NCI-H2171 (cell line): ENCODE results near the gene RMDN3.

Source experiments
- DNase-seq: peaks from one replicate; lab custom pipeline; 2025; lab: John Stamatoyannopoulos, UW

The RMDN3 gene

DNA sequence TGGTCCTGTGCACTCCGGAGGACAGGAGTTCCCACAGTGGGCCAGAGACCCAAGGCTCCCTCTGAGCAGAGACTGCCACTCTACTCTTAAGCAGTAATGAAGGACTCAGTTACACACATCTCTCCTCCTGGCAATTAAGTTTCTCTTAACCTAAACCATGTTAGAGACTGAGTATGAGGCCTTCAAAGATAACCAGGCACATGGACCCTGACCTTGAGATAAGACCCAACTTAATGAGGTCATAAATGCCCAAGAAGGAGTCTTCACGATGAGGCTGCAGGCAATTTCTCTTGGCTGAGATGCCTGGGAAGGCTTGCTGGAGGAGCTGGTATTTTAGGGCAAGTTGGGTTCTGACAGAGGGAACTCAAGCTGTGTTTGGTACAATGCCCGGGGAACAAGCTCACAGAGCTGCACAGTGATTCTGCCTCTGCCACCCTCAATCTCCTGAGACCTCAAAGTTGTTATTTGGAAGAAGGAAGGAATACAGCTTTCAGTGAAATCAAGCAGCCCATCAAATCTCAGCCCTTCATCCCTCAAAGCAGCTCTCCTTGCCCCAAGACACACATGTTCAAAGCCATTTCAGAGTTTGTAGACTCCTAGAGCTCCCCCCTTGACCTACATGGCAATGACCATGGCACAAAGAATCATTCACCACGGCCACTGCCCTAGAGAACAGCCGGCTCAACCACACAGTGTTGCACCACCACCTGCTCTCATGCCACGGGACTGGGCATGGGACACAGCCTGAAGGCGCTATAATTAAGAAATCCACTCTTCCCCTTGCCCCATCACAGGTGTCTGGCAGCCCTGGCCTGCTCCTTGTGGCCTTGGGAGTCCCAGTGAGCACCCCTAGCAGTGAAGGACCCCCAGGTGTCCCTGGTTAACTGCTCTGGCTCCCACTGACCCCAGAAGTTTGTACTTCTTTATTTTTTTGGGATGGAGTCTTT, 7.1 kb downstream of the RMDN3 start:
- no peak for DNase-seq

GRCh38 chr15:40746916-40747418, 8.1 kb downstream of the RMDN3 start:
- peak; percentile 49 for DNase-seq

GRCh38 chr15:40744815-40745152, 10.3 kb downstream of the RMDN3 start:
- peak; percentile 90 for DNase-seq

DNA sequence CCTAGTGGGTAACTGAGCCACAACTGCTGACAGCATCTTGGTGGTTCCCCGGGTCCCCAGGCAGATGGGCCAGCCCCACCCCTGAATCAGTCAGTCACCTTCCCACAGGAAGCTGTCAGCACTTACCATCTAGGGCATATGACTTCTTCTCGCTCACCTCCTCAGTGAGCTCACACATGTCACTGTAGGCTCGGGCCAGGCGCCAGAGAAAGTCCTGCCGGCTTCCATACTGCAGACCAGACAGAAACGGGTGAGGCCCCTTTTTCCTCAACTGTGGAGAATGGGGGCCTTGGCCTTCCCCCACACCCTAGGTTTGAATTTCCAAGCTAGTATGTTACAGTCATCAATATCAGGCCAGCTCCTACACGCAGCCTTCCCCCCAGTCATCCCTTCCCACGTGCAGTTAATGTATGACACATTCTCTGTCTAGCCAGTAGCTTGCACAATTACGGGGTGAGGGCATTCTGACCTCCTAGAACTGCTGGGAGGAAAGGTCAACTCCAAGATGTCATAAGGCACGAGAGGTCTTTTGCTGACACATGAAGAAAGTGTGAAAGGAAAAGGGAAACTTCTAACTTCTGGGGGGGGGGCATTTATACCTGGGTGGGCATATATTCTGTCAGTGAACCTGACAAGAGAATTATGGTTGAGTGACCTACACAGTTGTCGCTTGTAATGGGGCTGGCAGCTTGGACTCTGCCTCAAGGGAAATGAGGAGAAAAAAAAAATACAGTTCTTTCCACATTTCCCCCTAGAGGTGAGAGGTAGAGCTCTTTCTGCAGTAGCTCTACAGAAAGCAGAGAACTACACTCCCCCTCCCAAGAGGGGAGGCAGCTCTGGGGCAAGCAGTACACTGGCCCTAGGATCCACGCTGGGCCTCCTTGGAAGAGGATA, 10.9 kb downstream of the RMDN3 start:
- DNase-seq = peak; percentile 35

- DNase-seq = no peak
Observed at GRCh38 chr15:40743485-40743901, 11.6 kb downstream of the RMDN3 start.

- no peak for DNase-seq
Observed at GRCh38 chr15:40739854-40740253, 15.2 kb downstream of the RMDN3 start.

DNA sequence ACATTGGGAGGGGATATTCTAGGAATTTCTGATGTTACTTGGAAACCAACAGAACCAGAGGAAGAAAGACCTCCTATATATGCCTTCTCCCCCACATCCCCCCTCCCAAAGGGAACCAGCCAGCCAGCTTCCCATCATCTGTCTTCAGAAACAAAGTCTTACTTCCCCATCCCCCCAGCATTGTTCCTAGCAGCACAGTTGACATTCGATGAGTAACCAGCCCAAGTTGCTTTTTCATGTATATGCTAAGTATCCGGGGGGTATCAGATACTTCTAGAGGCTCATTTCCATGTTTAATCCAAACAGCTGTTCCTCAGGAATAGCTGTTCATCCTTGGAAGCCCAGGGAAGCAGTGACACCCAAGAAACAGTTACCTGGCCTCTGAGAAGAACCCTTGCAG, 16.0 kb downstream of the RMDN3 start:
- DNase-seq = no peak

DNA sequence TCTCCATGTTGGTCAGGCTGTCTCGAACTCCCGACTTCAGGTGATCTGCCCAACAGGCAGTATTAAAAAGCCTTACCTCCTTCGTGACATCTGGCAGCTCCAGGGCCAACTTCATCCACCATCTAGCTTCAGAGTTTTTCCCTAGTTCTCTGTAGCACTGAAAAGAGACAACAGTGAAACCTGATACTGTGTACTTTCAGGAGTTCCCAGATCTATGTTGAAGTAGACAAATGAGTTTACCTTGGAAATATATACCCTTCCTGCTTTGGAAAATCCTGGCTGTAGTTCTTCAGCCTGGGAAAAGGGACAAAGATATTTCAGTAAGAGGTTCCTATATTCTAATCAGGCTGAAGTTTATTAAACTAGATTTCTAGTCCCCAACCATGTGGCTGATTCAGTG, 18.0 kb downstream of the RMDN3 start:
- DNase-seq = peak; percentile 41

DNA sequence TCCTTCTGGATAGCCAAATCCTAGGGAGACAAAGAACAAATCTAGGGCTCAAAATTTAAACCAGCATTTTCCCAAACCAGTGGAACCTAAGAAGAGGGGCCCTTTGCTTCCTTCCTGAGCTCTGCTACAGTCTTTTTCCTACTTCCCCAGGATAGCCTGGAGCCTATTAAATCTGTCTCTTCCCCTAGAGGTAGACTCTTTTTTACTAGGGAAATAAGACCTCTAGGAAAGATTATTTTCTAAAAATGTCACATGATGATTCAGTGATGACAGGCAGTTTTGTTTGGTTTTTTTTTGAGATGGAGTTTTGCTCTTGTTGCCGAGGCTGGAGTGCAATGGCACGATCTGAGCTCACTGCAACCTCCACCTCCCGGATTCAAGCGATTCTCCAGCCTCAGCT, 18.5 kb downstream of the RMDN3 start:
- DNase-seq = no peak

DNA sequence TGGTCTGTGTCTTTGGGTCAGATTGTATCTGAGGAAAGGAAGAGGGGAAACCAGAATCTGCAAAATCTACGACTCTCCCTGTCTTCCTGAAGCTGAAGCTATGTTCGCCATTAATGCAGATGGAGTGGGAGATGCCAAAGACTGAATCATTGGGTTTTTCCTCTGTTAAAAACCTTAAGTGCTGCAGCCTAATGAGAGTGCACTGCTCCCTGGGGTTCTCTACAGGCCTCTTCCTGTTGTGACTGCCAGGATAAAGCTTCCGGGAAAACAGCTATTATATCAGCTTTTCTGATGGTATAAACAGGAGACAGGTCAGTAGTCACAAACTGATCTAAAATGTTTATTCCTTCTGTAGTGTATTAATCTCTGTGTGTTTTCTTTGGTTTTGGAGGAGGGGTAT, 24.0 kb downstream of the RMDN3 start:
- DNase-seq = no peak

DNA sequence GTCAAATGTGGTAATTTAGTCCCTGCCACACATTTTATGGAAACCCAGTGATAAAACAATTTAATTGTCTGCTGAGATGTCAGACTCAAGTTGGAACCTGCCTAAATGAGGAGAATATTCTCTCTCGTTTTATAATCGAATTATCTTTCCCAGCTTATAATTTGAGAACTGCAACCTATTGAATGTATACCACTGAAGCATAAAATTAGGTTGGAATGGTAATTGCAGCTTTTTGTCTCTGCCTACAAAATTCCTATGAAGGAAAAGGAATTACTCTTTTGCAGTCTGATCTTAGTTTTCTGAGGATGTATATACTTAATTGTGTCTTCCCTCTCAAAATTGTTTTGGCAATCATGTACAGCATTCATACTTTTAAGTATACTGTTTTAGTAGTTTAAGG, 31.1 kb downstream of the RMDN3 start:
- DNase-seq = no peak

- no peak for DNase-seq
Observed at GRCh38 chr15:40722934-40723333, 32.1 kb downstream of the RMDN3 start.

- no peak for DNase-seq
Observed at GRCh38 chr15:40722354-40722753, 32.7 kb downstream of the RMDN3 start.

DNA sequence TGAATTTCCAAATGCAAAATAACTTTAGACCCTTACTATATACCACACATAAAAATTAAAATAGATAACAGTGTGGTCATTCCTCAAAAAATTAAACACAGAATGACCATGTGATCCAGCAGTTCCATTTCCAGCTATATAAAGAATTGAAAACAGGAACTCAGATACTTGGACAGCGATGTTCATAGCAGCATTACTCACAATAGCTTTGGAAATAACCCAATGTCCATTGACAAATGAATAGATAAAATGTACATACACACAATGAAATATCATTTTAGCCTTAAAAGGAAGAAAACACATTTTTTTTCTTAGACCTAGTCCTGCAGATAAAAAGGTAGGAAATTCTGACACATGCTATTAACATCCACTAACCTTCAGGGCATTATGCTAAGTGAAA, 33.4 kb downstream of the RMDN3 start:
- DNase-seq = no peak

GRCh38 chr15:40716165-40716564, 38.9 kb downstream of the RMDN3 start:
- DNase-seq = no peak

DNA sequence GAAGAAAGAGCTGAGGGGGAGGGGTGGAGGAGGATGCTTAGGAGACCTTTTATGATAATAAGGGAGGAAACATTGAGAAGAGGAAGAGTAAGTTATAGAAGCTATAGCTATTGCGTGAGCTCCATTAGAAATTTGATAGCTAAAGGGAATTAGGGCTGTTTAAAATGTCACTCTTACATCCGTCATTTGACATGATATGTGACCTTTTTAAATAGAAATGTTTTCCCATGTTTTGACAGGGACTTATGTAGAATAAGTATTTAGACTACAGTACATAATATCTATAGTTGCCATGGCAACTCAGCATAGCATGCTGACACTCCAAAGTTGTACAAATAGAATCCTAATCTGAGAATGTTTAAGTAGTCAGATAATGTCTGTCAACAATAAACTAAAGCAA, 40.9 kb downstream of the RMDN3 start:
- DNase-seq = no peak

- no peak for DNase-seq
Observed at GRCh38 chr15:40706121-40706520, 48.9 kb downstream of the RMDN3 start.

DNA sequence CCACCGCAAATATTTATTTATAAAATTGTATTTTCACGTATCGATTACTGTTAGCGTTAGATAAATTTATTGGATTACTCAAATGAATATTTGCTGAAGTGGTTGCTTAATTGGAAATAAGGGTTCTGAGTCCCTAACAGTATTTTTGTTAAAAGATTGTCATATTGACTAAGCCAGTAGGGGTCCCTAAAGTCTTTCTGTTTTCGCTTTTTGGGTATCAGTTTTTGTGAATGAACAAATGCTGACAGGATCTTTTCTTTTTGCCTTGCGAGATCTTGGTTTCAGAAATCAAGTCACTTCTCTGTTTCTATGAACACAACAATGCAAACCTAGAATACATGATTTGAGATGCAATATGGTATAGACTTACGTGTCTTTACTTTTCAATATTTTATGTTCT, 53.0 kb downstream of the RMDN3 start:
- DNase-seq = peak; percentile 3

- no peak for DNase-seq
Observed at GRCh38 chr15:40697916-40698315, 57.1 kb downstream of the RMDN3 start.

- DNase-seq = no peak
Observed at GRCh38 chr15:40696228-40696627, 58.8 kb downstream of the RMDN3 start.

DNA sequence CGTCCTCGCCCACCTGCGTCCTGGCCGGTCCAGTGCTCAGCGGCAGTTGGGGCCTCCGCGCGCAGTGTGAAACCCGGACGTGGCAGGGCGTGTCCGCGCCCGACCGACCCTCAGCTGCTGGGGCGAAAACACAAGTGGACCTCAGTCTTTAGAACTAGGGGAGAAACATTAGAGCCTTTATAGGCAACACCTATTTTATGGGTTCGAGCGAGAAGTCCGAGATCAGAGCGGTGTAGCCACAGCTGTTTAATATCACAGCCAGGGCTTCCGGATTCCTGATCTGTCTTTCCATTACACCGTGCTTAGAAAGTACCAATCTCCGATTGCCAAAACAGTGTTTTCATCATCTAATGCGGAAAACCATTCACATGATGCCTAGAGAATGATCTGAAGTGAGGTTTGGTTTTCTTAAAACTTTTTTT, 59.6 kb downstream of the RMDN3 start:
- DNase-seq = no peak

DNA sequence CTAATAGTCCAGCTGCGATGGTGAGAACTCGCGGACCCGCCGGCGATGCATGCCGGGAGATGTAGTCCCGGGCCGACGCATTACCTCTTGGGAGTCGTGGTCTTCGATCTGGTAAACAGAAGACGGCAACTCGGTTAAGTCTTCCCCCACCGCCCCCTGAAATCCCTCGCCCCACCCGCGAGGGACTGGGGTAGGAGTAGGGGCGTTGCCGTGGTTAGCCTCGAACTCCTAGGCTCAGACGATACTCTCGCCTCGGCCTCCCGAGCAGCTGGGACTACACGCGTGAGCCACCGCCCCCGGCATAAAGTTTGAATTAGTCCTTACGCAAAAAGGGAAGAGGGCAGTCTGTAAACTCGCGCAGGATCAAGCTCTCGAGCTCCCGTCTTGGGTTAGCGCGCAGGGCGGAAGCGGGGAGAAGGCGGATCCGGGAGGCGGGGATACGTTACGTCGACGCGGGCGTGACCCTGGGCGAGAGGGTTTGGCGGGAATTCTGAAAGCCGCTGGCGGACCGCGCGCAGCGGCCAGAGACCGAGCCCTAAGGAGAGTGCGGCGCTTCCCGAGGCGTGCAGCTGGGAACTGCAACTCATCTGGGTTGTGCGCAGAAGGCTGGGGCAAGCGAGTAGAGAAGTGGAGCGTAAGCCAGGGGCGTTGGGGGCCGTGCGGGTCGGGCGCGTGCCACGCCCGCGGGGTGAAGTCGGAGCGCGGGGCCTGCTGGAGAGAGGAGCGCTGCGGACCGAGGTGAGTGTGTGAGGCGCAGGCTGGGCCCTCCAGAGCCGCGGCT, 60.2 kb downstream of the RMDN3 start, which contains the start of gene RAD51:
Gene RAD51, plus strand, starts transcription at position 487 of the 781 bp plus-strand sequence. CDS start 3,585 bp downstream, outside the sequence.
- DNase-seq = peak; percentile 92
